Endothelial cell (in vitro differentiated cells): ENCODE results near the gene FETUB. TPM values are rescaled to one million over a fixed set of nuclear protein-coding genes. Genes with fewer than 3 reads are reported as not detected.

Source experiments
- DNase-seq: peaks from one replicate; pipeline ENCODE4 v3.0.0; 2021; ENCODE audit warnings: low spot score
- H3K27ac Mint-ChIP-seq: one replicate; pipeline ENCODE4 v1.8.0; 2021; ENCODE audit warnings: mixed read lengths, inconsistent platforms; ENCODE audit not compliant: unreplicated experiment
- H3K27me3 Mint-ChIP-seq: one replicate; pipeline ENCODE4 v1.8.0; 2021; ENCODE audit warnings: mild to moderate bottlenecking, moderate library complexity, mixed read lengths, inconsistent platforms; ENCODE audit not compliant: unreplicated experiment
- H3K36me3 Mint-ChIP-seq: one replicate; pipeline ENCODE4 v1.8.0; 2021; ENCODE audit warnings: mild to moderate bottlenecking, low read depth, mixed read lengths, inconsistent platforms; ENCODE audit not compliant: unreplicated experiment
- H3K4me1 Mint-ChIP-seq: one replicate; pipeline ENCODE4 v1.8.0; 2021; ENCODE audit warnings: mild to moderate bottlenecking, mixed read lengths, inconsistent platforms; ENCODE audit not compliant: unreplicated experiment
- H3K4me3 Mint-ChIP-seq: one replicate; pipeline ENCODE4 v1.8.0; 2021; ENCODE audit warnings: mild to moderate bottlenecking, mixed read lengths, inconsistent platforms; ENCODE audit not compliant: unreplicated experiment
- H3K9me3 Mint-ChIP-seq: one replicate; pipeline ENCODE4 v1.8.0; 2021; ENCODE audit warnings: mixed read lengths, inconsistent platforms; ENCODE audit not compliant: unreplicated experiment
- CTCF ChIP-seq: fragments of 200-600 bp; sonication (generic); IDR thresholded peaks from one replicate; pipeline ENCODE4 v1.5.0; 2021; ENCODE audit warnings: antibody characterized with exemption; ENCODE audit not compliant: unreplicated experiment
- total RNA-seq: library from RNA; stranded (reverse); fragmentation: NEBNext Ultra II Directional; extraction: Animal tissue kit (Norgen Biotek cat#: 25700); gene quantifications from one replicate; pipeline ENCODE4 v1.2.1, GENCODE V29; 2021; ENCODE audit not compliant: unreplicated experiment

Gene FETUB
- total RNA-seq, 1 donor from 2014 or later, result not detected

GRCh38 chr3:186624598-186624997 is 15.6 kb upstream of the FETUB start:
- H3K27ac Mint-ChIP-seq, result no peak overlapping the region
- H3K9me3 Mint-ChIP-seq, result no peaks in the 10 kb centered on the region
- H3K4me3 Mint-ChIP-seq, result no peak overlapping the region
- no peaks in the 10 kb centered on the region for H3K27me3 Mint-ChIP-seq
- TF ChIP-seq CTCF, result no peak
- H3K36me3 Mint-ChIP-seq, result no peaks in the 10 kb centered on the region
- no peak for DNase-seq
- no peaks in the 10 kb centered on the region for H3K4me1 Mint-ChIP-seq

- TF ChIP-seq CTCF, result no peak
- DNase-seq, result no peak
- Mint-ChIP-seq H3K27ac (no peak overlapping the region), H3K36me3 (no peaks in the 10 kb centered on the region), H3K4me1 (peaks cover 4% of the 10 kb centered on the region), H3K27me3 (no peaks in the 10 kb centered on the region), H3K4me3 (no peak overlapping the region), H3K9me3 (no peaks in the 10 kb centered on the region)
Observed at GRCh38 chr3:186625600-186626042, 14.6 kb upstream of the FETUB start.

- TF ChIP-seq CTCF, result no peak
- no peaks in the 10 kb centered on the region for H3K27me3 Mint-ChIP-seq
- H3K27ac Mint-ChIP-seq, result no peak overlapping the region
- no peaks in the 10 kb centered on the region for H3K9me3 Mint-ChIP-seq
- no peak for DNase-seq
- H3K36me3 Mint-ChIP-seq, result no peaks in the 10 kb centered on the region
- peaks cover 9% of the 10 kb centered on the region for H3K4me1 Mint-ChIP-seq
- no peak overlapping the region for H3K4me3 Mint-ChIP-seq
Observed at GRCh38 chr3:186626254-186626847, 13.8 kb upstream of the FETUB start.

GRCh38 chr3:186627852-186628414 is 12.3 kb upstream of the FETUB start:
- no peak for DNase-seq
- Mint-ChIP-seq H3K4me1 (peaks cover 9% of the 10 kb centered on the region), H3K4me3 (no peak overlapping the region), H3K27ac (no peak overlapping the region), H3K9me3 (no peaks in the 10 kb centered on the region), H3K27me3 (no peaks in the 10 kb centered on the region), H3K36me3 (no peaks in the 10 kb centered on the region)
- TF ChIP-seq CTCF, result no peak

- Mint-ChIP-seq H3K27ac (no peak overlapping the region), H3K4me1 (peaks cover 9% of the 10 kb centered on the region), H3K36me3 (no peaks in the 10 kb centered on the region), H3K27me3 (no peaks in the 10 kb centered on the region), H3K4me3 (no peak overlapping the region), H3K9me3 (no peaks in the 10 kb centered on the region)
- TF ChIP-seq CTCF, result no peak
- no peak for DNase-seq
Observed at GRCh38 chr3:186628756-186629155, 11.4 kb upstream of the FETUB start.
